ENCODE data around the gene SEMA3C.

GRCh38 chr7:80722616-80723195 lies 196.1 kb downstream of the SEMA3C start:
- no peak for TF ChIP-seq CTCF (IDR thresholded peaks at IDR 0.05 in 8 of 11, conservative IDR thresholded peaks at IDR 0.05 in 3 of 11)
- no peak for TF ChIP-seq POLR2AphosphoS5 (IDR thresholded peaks at IDR 0.05)
- TF ChIP-seq POLR2A (IDR thresholded peaks at IDR 0.05) = no peak

Measured in spleen (tissue), 7 donors.